ENCODE results near the gene TMEM94. TPM values are rescaled to one million over a fixed set of nuclear protein-coding genes. Genes with fewer than 3 reads are reported as not detected.

Gene TMEM94
- total and polyA plus RNA-seq, 2 of the 13 experiments (the other 11 are each of a cell fraction or from before 2014, with no cell fraction given), result 32.6 to 134 TPM

DNA sequence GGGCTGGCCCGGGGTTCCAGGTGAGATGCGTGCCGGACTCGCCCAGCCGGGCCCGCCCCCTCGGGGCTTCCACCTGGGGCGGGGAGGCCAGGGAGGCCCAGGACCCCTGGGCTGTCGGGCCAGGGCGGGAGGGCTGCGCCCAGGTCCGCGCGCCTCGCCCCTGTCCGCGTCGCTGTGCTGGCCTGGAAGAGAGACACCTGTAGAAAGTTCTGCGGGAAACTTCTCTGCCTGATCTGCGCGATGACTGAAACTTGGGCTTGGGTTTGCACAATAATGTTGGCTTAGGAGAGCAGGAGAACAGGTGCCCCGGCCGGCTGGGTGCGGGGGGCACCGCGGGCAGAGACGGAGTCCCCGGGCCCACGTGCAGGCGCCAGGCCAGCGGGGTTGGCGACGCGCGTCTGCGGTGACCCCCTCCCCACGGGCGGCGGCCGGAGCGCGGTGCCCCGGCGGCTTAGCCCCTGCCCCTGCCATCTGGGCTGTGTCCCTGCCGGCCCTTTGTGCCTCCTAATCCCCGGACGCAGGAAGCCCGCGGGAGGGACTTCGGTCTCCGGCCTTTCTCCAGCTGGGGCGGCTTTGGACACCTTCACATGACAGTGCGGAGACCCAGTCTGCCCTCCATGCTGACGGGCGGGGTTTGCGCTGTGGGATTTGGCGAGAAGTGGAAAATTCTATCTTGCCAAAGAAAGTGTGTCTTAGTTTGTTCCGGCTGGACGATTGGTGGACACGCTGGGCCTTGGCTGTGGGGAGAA lies 69.5 kb downstream of the TMEM94 start (continued):
- TF ChIP-seq, protein P1, sequence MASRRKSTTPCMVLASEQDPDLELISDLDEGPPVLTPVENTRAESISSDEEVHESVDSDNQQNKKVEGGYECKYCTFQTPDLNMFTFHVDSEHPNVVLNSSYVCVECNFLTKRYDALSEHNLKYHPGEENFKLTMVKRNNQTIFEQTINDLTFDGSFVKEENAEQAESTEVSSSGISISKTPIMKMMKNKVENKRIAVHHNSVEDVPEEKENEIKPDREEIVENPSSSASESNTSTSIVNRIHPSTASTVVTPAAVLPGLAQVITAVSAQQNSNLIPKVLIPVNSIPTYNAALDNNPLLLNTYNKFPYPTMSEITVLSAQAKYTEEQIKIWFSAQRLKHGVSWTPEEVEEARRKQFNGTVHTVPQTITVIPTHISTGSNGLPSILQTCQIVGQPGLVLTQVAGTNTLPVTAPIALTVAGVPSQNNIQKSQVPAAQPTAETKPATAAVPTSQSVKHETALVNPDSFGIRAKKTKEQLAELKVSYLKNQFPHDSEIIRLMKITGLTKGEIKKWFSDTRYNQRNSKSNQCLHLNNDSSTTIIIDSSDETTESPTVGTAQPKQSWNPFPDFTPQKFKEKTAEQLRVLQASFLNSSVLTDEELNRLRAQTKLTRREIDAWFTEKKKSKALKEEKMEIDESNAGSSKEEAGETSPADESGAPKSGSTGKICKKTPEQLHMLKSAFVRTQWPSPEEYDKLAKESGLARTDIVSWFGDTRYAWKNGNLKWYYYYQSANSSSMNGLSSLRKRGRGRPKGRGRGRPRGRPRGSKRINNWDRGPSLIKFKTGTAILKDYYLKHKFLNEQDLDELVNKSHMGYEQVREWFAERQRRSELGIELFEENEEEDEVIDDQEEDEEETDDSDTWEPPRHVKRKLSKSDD (CRISPR knock-in tag; IDR thresholded peaks at IDR 0.05; ENCODE audit: low read depth), result no peak
- TF ChIP-seq, protein P2, sequence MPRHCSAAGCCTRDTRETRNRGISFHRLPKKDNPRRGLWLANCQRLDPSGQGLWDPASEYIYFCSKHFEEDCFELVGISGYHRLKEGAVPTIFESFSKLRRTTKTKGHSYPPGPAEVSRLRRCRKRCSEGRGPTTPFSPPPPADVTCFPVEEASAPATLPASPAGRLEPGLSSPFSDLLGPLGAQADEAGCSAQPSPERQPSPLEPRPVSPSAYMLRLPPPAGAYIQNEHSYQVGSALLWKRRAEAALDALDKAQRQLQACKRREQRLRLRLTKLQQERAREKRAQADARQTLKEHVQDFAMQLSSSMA (CRISPR knock-in tag; IDR thresholded peaks at IDR 0.05), result no peak
- TF ChIP-seq HOXA7 (CRISPR knock-in tag; IDR thresholded peaks at IDR 0.05) (no peak), ZNF670 (CRISPR knock-in tag; IDR thresholded peaks at IDR 0.05; ENCODE audit: borderline replicate concordance) (no peak), TCF12 (IDR thresholded peaks at IDR 0.05) (no peak), TCF12 (CRISPR knock-in tag; IDR thresholded peaks at IDR 0.05) (peak; percentile 58; the same call in 1 of the 2 replicates), GABPA (IDR thresholded peaks at IDR 0.05; ENCODE audit: low read depth, low read length) (no peak), GABPA (CRISPR knock-in tag; IDR thresholded peaks at IDR 0.05; ENCODE audit: low read depth) (no peak), ZNF614 (CRISPR knock-in tag; IDR thresholded peaks at IDR 0.05; ENCODE audit: borderline replicate concordance) (no peak; the same call in 1 of the 2 replicates), ZSCAN30 (CRISPR knock-in tag; IDR thresholded peaks at IDR 0.05) (0 out of 2 replicates have a peak, but pooled peaks have one; percentile 51), ZBTB7A (CRISPR knock-in tag; IDR thresholded peaks at IDR 0.05) (no peak; the same call in 1 of the 2 replicates)
- TF ChIP-seq, protein P3, sequence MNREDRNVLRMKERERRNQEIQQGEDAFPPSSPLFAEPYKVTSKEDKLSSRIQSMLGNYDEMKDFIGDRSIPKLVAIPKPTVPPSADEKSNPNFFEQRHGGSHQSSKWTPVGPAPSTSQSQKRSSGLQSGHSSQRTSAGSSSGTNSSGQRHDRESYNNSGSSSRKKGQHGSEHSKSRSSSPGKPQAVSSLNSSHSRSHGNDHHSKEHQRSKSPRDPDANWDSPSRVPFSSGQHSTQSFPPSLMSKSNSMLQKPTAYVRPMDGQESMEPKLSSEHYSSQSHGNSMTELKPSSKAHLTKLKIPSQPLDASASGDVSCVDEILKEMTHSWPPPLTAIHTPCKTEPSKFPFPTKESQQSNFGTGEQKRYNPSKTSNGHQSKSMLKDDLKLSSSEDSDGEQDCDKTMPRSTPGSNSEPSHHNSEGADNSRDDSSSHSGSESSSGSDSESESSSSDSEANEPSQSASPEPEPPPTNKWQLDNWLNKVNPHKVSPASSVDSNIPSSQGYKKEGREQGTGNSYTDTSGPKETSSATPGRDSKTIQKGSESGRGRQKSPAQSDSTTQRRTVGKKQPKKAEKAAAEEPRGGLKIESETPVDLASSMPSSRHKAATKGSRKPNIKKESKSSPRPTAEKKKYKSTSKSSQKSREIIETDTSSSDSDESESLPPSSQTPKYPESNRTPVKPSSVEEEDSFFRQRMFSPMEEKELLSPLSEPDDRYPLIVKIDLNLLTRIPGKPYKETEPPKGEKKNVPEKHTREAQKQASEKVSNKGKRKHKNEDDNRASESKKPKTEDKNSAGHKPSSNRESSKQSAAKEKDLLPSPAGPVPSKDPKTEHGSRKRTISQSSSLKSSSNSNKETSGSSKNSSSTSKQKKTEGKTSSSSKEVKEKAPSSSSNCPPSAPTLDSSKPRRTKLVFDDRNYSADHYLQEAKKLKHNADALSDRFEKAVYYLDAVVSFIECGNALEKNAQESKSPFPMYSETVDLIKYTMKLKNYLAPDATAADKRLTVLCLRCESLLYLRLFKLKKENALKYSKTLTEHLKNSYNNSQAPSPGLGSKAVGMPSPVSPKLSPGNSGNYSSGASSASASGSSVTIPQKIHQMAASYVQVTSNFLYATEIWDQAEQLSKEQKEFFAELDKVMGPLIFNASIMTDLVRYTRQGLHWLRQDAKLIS (CRISPR knock-in tag; IDR thresholded peaks at IDR 0.05), result no peak
- TF ChIP-seq, protein P4, sequence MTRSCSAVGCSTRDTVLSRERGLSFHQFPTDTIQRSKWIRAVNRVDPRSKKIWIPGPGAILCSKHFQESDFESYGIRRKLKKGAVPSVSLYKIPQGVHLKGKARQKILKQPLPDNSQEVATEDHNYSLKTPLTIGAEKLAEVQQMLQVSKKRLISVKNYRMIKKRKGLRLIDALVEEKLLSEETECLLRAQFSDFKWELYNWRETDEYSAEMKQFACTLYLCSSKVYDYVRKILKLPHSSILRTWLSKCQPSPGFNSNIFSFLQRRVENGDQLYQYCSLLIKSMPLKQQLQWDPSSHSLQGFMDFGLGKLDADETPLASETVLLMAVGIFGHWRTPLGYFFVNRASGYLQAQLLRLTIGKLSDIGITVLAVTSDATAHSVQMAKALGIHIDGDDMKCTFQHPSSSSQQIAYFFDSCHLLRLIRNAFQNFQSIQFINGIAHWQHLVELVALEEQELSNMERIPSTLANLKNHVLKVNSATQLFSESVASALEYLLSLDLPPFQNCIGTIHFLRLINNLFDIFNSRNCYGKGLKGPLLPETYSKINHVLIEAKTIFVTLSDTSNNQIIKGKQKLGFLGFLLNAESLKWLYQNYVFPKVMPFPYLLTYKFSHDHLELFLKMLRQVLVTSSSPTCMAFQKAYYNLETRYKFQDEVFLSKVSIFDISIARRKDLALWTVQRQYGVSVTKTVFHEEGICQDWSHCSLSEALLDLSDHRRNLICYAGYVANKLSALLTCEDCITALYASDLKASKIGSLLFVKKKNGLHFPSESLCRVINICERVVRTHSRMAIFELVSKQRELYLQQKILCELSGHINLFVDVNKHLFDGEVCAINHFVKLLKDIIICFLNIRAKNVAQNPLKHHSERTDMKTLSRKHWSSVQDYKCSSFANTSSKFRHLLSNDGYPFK (CRISPR knock-in tag; IDR thresholded peaks at IDR 0.05; ENCODE audit: borderline replicate concordance), result no peak
- TF ChIP-seq, protein P5, sequence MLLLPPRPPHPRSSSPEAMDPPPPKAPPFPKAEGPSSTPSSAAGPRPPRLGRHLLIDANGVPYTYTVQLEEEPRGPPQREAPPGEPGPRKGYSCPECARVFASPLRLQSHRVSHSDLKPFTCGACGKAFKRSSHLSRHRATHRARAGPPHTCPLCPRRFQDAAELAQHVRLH (CRISPR knock-in tag; IDR thresholded peaks at IDR 0.05; ENCODE audit: borderline replicate concordance, low read depth), result no peak
- TF ChIP-seq, protein P6, sequence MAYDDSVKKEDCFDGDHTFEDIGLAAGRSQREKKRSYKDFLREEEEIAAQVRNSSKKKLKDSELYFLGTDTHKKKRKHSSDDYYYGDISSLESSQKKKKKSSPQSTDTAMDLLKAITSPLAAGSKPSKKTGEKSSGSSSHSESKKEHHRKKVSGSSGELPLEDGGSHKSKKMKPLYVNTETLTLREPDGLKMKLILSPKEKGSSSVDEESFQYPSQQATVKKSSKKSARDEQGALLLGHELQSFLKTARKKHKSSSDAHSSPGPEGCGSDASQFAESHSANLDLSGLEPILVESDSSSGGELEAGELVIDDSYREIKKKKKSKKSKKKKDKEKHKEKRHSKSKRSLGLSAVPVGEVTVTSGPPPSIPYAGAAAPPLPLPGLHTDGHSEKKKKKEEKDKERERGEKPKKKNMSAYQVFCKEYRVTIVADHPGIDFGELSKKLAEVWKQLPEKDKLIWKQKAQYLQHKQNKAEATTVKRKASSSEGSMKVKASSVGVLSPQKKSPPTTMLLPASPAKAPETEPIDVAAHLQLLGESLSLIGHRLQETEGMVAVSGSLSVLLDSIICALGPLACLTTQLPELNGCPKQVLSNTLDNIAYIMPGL (CRISPR knock-in tag; IDR thresholded peaks at IDR 0.05; ENCODE audit: borderline replicate concordance in 1 of 2, low read depth in 1 of 2), result peak in 1 of 2 experiments; percentile 69; a peak in 2 of 4 replicates

All from HepG2 (cell line).